ENCODE data around the gene NHS.
"Not testable (repeated sequence)": the region's sequence is repeated elsewhere in the genome, so short reads cannot be mapped to it uniquely, and the experiment has no call there.

The NHS gene

DNA sequence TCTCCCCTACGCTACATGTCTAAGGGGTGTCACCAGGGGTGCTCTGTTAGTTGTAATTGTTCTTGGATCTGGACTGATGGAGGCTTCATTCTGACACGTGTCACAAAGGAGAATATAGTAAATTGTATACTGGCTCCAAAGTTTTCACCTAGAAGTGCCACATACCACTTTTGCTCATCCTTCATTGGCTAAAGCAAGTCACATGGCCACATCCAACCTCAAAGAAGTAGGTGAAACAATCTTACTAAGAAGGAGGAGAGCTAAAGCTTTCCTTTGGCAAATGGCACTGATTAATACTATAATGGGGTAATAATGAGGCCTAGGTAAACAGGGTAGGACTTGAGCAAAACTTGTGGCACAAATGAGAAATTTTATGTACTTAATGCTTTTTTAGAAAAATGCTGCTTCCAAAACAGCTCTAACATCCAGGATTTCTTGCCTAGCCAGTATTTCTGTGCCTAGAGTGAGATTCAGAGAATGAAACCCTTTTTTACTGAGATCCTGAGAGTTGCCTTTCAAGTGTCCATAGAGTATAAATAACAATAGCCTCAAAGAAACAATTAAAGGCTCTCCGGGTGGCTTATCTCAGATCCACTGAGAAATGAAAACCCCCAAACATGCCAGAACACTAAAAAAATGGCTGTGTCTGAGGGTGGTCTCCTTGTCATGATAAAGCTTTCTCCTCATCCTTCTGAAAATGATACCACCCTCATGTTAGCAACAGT is 34.7 kb downstream of the NHS start:
- no peak for DNase-seq

GRCh38 chrX:17410651-17411050 is 35.7 kb downstream of the NHS start:
- DNase-seq, result no peak

DNA sequence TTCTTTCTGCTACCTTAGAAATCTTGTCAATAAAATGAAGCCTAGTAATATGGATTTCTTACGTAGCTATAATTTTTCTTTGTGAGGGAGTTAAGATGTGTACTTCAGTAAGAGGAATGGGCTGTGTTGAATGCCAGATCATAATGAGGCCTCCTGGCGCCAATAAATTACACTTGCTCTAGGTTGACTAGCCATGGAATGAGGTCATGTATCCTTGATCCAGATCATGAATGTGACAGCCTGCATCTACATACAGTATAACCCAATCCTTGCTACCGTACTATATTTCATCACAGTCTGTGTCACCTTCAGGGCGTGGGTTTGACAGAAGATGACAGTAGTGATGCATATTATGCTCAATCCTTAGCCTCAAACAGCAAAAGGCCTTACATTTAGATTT is 36.2 kb downstream of the NHS start:
- DNase-seq, result no peak

GRCh38 chrX:17412692-17413091 is 37.7 kb downstream of the NHS start:
- no peak for DNase-seq

GRCh38 chrX:17413228-17413627 is 38.2 kb downstream of the NHS start:
- DNase-seq, result no peak

- DNase-seq, result no peak
Observed at GRCh38 chrX:17414027-17414658, 39.1 kb downstream of the NHS start.

DNA sequence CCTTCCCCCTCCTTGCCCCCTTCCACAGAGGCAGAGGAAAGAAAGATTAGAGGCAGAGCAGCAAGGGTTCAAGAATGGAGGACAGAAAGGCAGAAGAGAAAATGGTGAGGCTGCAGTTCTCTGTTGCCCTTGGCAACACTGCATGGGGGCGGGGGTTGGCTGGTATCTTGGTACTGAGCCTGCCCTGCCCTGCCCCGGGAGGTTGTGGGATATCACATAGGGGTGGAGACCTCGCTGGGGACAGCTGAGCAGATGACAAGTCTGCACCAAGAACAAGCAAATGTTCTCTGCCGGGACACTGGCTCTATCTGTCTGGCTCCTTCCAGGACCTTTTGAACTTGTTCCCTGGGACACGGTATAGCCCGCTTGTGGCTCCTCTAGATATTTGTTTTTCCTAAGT is 39.8 kb downstream of the NHS start:
- no peak for DNase-seq

- no peak for DNase-seq
Observed at GRCh38 chrX:17415242-17415810, 40.3 kb downstream of the NHS start.

GRCh38 chrX:17417372-17417771 is 42.4 kb downstream of the NHS start:
- DNase-seq, result no peak

DNA sequence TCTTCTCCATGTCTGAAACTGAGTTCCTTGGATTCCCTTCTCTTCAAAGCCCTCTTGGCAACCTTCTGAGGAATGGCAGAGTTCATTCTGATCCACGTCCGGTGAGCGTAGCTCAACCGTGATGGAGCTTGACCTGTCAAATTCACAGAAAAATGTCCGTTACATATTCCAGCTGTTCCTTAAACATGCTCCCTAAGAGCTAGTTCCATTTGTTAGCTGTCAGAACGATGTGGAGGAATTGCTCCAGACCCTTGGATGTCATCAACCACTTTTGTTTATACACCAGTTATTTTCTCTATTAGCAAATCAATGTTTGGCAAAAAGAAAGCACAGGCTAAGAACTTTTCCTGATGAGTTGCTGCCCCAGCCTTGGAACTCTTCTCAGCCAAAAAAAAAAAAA is 50.1 kb downstream of the NHS start:
- no peak for DNase-seq

DNA sequence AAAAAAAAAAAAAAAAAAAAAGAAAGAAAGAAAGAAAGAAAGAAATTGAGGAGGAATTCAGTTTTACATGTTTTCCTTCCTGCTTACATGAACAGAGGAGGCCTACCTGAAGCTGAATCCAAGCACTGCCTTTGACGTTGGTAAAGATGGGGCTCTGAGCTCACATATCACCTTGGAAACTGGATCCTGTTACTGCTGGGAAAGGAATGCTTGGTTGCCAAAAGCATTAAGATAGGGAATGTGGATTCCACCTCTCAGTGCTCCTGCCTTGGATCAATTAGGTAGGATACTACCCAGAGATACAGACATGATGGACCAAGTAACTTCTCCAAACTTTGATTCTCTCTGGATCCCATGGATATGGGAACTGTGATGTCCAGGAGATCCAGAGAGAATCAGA is 50.6 kb downstream of the NHS start:
- no peak for DNase-seq

- DNase-seq, result no peak
Observed at GRCh38 chrX:17431171-17431570, 56.2 kb downstream of the NHS start.

GRCh38 chrX:17432158-17432557 is 57.2 kb downstream of the NHS start:
- no peak for DNase-seq

DNA sequence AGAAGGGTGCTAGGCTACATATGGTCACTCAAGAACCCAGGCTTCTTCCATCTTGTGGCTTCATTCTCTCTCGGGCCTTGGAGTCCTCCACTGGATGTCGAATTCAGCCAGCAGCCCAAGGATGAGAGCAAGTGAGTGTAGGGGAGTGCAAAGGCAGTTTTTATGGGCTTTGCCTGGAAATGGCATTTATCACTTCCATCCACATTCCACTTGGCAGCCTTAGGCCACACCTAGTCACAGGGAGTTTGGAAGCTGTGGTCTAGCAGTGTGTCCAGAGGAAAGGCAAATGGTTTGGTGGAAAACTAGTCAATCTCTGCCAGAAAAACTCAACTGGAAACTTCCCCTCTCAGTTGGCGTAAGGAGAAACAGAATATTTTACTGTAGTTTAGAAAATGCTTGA is 59.0 kb downstream of the NHS start:
- DNase-seq, result no peak

DNA sequence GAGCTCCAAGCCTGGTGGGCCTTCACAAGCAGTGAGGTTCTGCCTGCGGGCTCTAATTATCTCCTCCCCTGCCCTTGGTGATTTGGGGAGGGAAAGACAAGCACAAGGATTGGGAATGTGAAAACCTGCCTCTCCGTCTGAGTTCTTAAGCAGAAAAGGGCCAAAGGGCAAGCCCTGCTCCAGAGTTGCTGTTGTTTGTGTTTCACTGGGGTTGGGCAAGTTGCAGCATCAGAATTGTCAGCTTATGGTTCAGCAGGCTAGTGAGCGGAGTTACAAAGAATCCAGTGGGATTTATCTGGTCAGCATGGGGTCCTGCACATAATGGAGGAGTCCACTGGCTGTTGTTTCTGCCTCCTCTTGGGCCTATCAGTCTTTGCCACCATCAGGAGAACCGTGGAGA is 60.5 kb downstream of the NHS start:
- no peak for DNase-seq

DNA sequence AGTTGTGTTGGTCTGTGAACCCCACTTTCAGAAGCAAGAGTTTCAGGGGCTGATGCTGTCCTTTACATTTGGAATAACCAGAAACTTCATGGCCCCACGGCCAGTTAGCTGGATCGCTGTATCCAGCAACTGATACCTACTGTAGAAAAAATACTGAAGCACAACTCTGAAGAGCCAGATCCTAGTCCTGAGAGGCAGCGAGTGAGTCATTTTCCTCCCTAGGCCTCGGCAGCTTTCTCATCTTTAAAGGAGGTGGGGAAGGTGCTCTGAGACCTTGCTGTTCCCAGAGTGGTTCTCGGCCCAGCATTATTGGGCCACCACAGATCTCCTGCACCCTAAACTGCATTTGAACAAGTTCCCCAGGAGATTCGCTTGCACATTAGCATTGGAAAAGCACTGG is 63.2 kb downstream of the NHS start:
- no peak for DNase-seq

DNA sequence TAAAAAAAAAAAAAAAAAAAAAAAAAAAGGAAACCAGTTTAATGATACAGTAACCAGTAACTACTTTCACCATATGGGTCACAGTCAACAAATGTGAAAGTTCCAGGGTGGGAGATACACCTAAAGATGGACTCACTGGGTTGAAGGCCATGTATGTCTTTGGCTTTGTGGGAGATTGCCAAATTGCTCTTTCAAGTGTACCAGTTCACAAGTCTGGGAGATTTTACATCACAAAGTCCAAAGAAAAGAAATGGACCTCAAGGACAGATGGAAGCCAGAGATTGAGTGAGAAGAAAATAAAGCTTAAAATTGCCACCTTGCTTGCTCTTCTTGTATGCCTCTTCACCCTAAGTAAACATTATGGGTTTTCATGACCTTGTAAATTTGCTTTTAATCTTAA is 65.3 kb downstream of the NHS start:
- DNase-seq, result no peak

DNA sequence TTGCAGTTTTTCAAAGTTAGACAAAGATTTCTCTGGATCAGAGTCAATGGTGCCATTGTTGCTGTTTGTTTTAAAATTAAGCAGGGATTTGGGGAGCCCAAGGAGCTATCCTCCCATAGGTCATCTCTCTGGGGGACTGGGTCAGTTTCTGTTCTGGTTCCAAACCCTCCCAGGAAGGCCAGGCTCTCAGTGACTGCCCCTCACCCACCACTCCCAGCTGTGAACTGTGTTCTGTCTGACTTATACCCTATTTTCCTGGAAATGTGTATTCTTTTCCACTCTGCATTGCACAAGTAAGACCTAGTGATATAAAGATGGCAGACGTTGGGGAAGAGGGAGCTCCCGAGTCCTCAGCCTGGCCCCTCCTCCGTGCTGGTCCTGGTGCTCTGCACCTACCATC is 65.8 kb downstream of the NHS start:
- DNase-seq, result no peak

- DNase-seq, result no peak
Observed at GRCh38 chrX:17441965-17442364, 67.0 kb downstream of the NHS start.

DNA sequence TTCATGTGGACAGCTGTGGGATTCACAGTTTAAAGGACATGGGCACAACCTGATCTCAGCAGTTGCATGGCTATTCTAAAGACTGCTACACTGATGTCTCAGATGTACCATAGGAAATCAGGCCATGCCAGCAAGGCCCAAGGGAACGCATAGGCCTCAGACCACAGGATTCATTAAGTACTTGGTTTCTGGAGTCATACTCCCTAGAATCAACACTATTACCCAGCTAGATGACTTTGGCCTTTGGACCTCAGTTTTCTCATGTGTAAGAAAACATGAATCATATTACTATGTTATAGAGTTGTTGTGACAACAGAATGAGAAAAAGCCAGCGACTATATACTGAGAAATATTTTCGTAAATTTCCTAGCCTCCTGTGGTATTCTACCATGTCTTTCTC is 67.9 kb downstream of the NHS start:
- no peak for DNase-seq

DNA sequence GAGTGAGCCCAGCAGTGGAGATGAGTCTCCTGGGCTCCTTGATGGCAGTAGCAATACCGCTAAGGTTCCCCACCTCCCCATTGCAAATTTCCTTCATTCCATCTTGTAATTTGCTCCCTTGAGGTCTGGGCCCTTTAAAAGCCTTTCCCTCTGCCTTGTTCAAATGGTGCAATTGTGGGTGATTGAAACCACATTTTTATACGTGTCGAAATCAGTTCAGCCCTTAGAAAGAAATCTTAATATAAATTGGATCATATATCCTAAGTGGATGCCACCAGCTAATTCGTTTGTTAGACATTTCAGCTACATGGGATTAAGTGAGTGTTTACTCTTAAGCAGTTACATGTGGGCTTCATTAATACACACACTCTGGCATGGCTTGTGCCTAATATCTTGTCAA is 68.6 kb downstream of the NHS start:
- DNase-seq, result no peak

DNA sequence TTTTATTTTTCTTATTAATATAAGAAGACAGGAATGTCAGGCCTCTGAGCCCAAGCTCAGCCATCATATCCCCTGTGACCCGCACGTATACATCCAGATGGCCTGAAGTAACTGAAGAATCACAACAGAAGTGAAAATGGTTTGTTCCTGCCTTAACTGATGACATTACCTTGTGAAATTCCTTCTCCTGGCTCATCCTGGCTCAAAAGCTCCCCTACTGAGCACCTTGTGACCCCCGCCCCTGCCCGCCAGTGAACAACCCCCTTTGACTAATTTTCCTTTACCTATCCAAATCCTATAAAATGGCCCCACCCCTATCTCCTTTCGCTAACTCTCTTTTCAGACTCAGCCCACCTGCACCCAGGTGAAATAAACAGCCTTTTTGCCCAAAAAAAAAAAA is 71.3 kb downstream of the NHS start:
- not testable (repeated sequence) for DNase-seq

GRCh38 chrX:17448188-17448587 is 73.2 kb downstream of the NHS start:
- no peak for DNase-seq

- DNase-seq, result no peak
Observed at GRCh38 chrX:17449866-17450265, 74.9 kb downstream of the NHS start.

- no peak for DNase-seq
Observed at GRCh38 chrX:17453788-17454187, 78.8 kb downstream of the NHS start.
